K562 (cell line): Measurements from ENCODE around the gene ALOXE3. TPM values are rescaled to one million over a fixed set of nuclear protein-coding genes. Genes with fewer than 3 reads are reported as not detected.
A peak's percentile ranks its signal among the peaks of the same experiment; 100 is the strongest.

Source experiments
- ARID1B ChIP-seq: fragments of 450-650 bp; IDR thresholded peaks from 2 replicates; pipeline ENCODE4 v1.6.1; 2016; ENCODE audit warnings: antibody characterized with exemption, mild to moderate bottlenecking, inconsistent platforms
- BRD9 ChIP-seq: fragments of 450-650 bp; IDR thresholded peaks from 2 replicates; pipeline ENCODE4 v1.6.1; 2018; ENCODE audit warnings: low read depth; ENCODE audit not compliant: partially characterized antibody
- CEBPB ChIP-seq: fragments of 450-650 bp; IDR thresholded peaks from 2 replicates; pipeline ENCODE4 v1.6.1; 2016; ENCODE audit warnings: missing genetic modification characterization, missing compliant biosample characterization
- CHD2 ChIP-seq: IDR thresholded peaks from 2 replicates; pipeline ENCODE4 v1.6.1; 2011; ENCODE audit warnings: low read depth, low read length
- DMBX1 ChIP-seq: fragments of 250-450 bp; sonication (Bioruptor Pico); IDR thresholded peaks from 2 replicates; pipeline ENCODE4 v1.8.0; 2022; ENCODE audit warnings: inconsistent platforms, mild to moderate bottlenecking, moderate library complexity, borderline replicate concordance
- FOSL1 ChIP-seq: fragments of 200-800 bp; sonication (Bioruptor generic); conservative IDR thresholded peaks from 2 replicates; pipeline ENCODE4 v1.6.1; 2016; ENCODE audit warnings: missing genetic modification characterization, missing compliant biosample characterization
- FOXM1 ChIP-seq, 2 experiments: fragments of 450-650 bp in 1 of 2; sonication (generic) in 1 of 2; formaldehyde crosslinking in 1 of 2; IDR thresholded peaks; 2 replicates each; pipeline versions ENCODE4 v1.6.1 to v1.9.0; 2017 to 2022; ENCODE audit warnings: low read depth in 2 of 2, mild to moderate bottlenecking in 2 of 2, missing genetic modification reagents in 1 of 2, moderate library complexity in 1 of 2
- HLTF ChIP-seq: fragments of 450-650 bp; IDR thresholded peaks from 2 replicates; pipeline ENCODE4 v1.6.1; 2016
- JUND ChIP-seq, 2 experiments: IDR thresholded peaks; 2 replicates in 1 of 2; 3 replicates in 1 of 2; pipeline ENCODE4 v1.6.1; 2011; ENCODE audit warnings: borderline replicate concordance in 2 of 2, low read depth in 2 of 2, low read length in 2 of 2, improper control_type of control experiment in 1 of 2, missing biosample characterization in 1 of 2, missing genetic modification characterization in 1 of 2, missing genetic modification reagents in 1 of 2
- NFRKB ChIP-seq: fragments of 450-650 bp; IDR thresholded peaks from 2 replicates; pipeline ENCODE4 v1.6.1; 2016; ENCODE audit warnings: low read depth
- NR2C2 ChIP-seq, 2 experiments: fragments of 200-800 bp in 1 of 2; sonication (Bioruptor generic) in 1 of 2; sonication (generic) in 1 of 2; formaldehyde crosslinking in 1 of 2; IDR thresholded peaks; 2 replicates each; pipeline versions ENCODE4 v1.6.1 to v1.8.0; 2016 to 2022; ENCODE audit warnings: mild to moderate bottlenecking in 1 of 2, missing compliant biosample characterization in 1 of 2, missing genetic modification characterization in 1 of 2, missing genetic modification reagents in 1 of 2
- NRF1 ChIP-seq, 2 experiments: fragments of 450-650 bp; IDR thresholded peaks in 1 of 2; conservative IDR thresholded peaks in 1 of 2; 2 replicates each; pipeline ENCODE4 v1.6.1; 2014; ENCODE audit warnings: mild to moderate bottlenecking in 2 of 2
- NUFIP1 ChIP-seq: fragments of 450-650 bp; IDR thresholded peaks from 2 replicates; pipeline ENCODE4 v1.6.1; 2018; ENCODE audit not compliant: partially characterized antibody
- PHF21A ChIP-seq: fragments of 450-650 bp; IDR thresholded peaks from 2 replicates; pipeline ENCODE4 v1.6.1; 2017; ENCODE audit warnings: low read depth, borderline replicate concordance
- RB1 ChIP-seq: fragments of 450-650 bp; IDR thresholded peaks from 2 replicates; pipeline ENCODE4 v1.6.1; 2017; ENCODE audit warnings: low read depth, mild to moderate bottlenecking
- RBM17 ChIP-seq: fragments of 200-400 bp; formaldehyde crosslinking; IDR thresholded peaks from 2 replicates; pipeline ENCODE4 v1.6.1; 2017; ENCODE audit warnings: low read depth, mild to moderate bottlenecking, low read length, borderline replicate concordance
- SMARCA4 ChIP-seq: fragments of 450-650 bp; IDR thresholded peaks from 2 replicates; pipeline ENCODE4 v1.6.1; 2016
- SRF ChIP-seq, 2 experiments: fragments of 250-450, 450-650 bp in 1 of 2; sonication (Bioruptor Pico) in 1 of 2; sonication (generic) in 1 of 2; formaldehyde crosslinking; IDR thresholded peaks; 2 replicates each; pipeline versions ENCODE4 v1.5.0 to v1.5.1; 2020 to 2022; ENCODE audit warnings: mild to moderate bottlenecking in 1 of 2, missing genetic modification reagents in 1 of 2
- YBX1 ChIP-seq: fragments of 450-650 bp; IDR thresholded peaks from 2 replicates; pipeline ENCODE4 v1.7.1; 2016; ENCODE audit warnings: mild to moderate bottlenecking
- ZKSCAN3 ChIP-seq: fragments of 250-450 bp; sonication (Bioruptor Pico); IDR thresholded peaks from 2 replicates; pipeline ENCODE4 v1.4.0; 2020
- polyA plus RNA-seq, 8 experiments: library from polyadenylated mRNA; depleted of rRNA in 4 of 8; stranded (reverse) in 5 of 8; unstranded in 3 of 8; fragments of >200 nt; fragmentation: Nextera tagmentation in 2 of 8; fragmentation: Illumina TruSeq in 1 of 8; extraction: Ambion mirVana in 2 of 8; extraction: Trizol in 1 of 8; gene quantifications; 2 replicates each; pipeline versions ENCODE4 v1.2.1 to v1.2.3, GENCODE V29; 2011 to 2014; ENCODE audit warnings: inconsistent platforms in 1 of 8, missing spikeins in 1 of 8
- total RNA-seq, 7 experiments: library from RNA; depleted of rRNA in 6 of 7; stranded (reverse); fragments of >200 nt in 6 of 7; fragmentation: Illumina TruSeq in 2 of 7; extraction: Trizol in 2 of 7; gene quantifications; 2 replicates each; pipeline versions ENCODE4 v1.2.1 to v1.2.3, GENCODE V29; 2011 to 2021; ENCODE audit warnings: low replicate concordance in 1 of 7
- TF ChIP-seq, protein P1 (sequence below): fragments of 250-450 bp; sonication (Bioruptor Pico); IDR thresholded peaks from 2 replicates; pipeline ENCODE4 v1.8.0; 2021; ENCODE audit warnings: mild to moderate bottlenecking, moderate library complexity
- TF ChIP-seq, protein P2 (sequence below): fragments of 250-450 bp; sonication (Bioruptor Pico); IDR thresholded peaks from 2 replicates; pipeline ENCODE4 v1.5.0; 2022; ENCODE audit warnings: mild to moderate bottlenecking
- TF ChIP-seq, protein P3 (sequence below): fragments of 250-450 bp; sonication (Bioruptor Pico); IDR thresholded peaks from 2 replicates; pipeline ENCODE4 v1.5.0; 2021; ENCODE audit warnings: mild to moderate bottlenecking, moderate library complexity

The ALOXE3 gene
- total and polyA plus RNA-seq, 9 of the 15 experiments (the other 6 are each of a cell fraction or from before 2014, with no cell fraction given): 0.04 TPM; not detected in 8

DNA sequence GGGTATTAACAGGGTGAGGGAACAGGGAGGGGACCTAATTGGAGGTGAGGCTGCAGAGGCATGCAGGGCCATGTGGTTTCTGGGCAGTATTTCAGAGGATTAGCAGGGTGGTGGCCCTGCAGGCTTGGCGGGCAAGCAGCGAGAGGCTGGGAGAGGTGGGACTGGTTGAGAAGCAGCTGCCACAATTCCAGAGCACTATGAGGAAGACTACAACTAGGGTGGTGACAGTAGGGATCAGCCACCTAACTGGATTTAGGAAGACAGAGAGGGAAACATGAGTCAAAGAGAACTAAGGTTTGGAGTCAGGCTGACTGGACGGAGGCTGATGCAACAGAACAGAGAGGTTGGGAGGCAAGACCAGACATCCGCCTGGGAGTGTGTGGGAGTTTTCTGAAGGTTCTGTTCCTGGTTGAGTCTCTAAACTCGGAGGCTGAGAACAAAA lies 12.3 kb downstream of the ALOXE3 start (continued):
- TF ChIP-seq SRF (CRISPR knock-in tag; IDR thresholded peaks at IDR 0.05) (no peak), JUND (IDR thresholded peaks at IDR 0.05; ENCODE audit: borderline replicate concordance, low read depth, low read length) (no peak), JUND (tag; IDR thresholded peaks at IDR 0.05; ENCODE audit: borderline replicate concordance, low read depth, low read length) (no peak; the same call in 2 of the 3 replicates), HLTF (no peak), ARID1B (no peak), CHD2 (no peak), BRD9 (peak; percentile 44), RB1 (no peak), NFRKB (peak; percentile 58; the same call in 1 of the 2 replicates), YBX1 (no peak), FOXM1 (IDR thresholded peaks at IDR 0.05; ENCODE audit: low read depth) (no peak), FOXM1 (CRISPR knock-in tag; IDR thresholded peaks at IDR 0.05; ENCODE audit: low read depth) (no peak), SMARCA4 (peak; percentile 37; the same call in 1 of the 2 replicates), NR2C2 (CRISPR knock-in tag; IDR thresholded peaks at IDR 0.05) (no peak), NR2C2 (tag; IDR thresholded peaks at IDR 0.05) (peak; percentile 36; the same call in 1 of the 2 replicates), FOSL1 (tag) (0 out of 2 replicates have a peak, but pooled peaks have one; percentile 19), CEBPB (no peak), PHF21A (no peak), RBM17 (no peak), DMBX1 (0 out of 2 replicates have a peak, but pooled peaks have one; percentile 23), ZKSCAN3 (CRISPR knock-in tag) (no peak), NRF1 (conservative IDR thresholded peaks at IDR 0.05 in 1 of 2, IDR thresholded peaks at IDR 0.05 in 1 of 2) (no peak), NUFIP1 (no peak)
- TF ChIP-seq, protein P1, sequence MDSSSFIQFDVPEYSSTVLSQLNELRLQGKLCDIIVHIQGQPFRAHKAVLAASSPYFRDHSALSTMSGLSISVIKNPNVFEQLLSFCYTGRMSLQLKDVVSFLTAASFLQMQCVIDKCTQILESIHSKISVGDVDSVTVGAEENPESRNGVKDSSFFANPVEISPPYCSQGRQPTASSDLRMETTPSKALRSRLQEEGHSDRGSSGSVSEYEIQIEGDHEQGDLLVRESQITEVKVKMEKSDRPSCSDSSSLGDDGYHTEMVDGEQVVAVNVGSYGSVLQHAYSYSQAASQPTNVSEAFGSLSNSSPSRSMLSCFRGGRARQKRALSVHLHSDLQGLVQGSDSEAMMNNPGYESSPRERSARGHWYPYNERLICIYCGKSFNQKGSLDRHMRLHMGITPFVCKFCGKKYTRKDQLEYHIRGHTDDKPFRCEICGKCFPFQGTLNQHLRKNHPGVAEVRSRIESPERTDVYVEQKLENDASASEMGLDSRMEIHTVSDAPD (CRISPR knock-in tag): no peak
- TF ChIP-seq, protein P2, sequence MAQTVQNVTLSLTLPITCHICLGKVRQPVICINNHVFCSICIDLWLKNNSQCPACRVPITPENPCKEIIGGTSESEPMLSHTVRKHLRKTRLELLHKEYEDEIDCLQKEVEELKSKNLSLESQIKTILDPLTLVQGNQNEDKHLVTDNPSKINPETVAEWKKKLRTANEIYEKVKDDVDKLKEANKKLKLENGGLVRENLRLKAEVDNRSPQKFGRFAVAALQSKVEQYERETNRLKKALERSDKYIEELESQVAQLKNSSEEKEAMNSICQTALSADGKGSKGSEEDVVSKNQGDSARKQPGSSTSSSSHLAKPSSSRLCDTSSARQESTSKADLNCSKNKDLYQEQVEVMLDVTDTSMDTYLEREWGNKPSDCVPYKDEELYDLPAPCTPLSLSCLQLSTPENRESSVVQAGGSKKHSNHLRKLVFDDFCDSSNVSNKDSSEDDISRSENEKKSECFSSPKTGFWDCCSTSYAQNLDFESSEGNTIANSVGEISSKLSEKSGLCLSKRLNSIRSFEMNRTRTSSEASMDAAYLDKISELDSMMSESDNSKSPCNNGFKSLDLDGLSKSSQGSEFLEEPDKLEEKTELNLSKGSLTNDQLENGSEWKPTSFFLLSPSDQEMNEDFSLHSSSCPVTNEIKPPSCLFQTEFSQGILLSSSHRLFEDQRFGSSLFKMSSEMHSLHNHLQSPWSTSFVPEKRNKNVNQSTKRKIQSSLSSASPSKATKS: no peak
- TF ChIP-seq, protein P3, sequence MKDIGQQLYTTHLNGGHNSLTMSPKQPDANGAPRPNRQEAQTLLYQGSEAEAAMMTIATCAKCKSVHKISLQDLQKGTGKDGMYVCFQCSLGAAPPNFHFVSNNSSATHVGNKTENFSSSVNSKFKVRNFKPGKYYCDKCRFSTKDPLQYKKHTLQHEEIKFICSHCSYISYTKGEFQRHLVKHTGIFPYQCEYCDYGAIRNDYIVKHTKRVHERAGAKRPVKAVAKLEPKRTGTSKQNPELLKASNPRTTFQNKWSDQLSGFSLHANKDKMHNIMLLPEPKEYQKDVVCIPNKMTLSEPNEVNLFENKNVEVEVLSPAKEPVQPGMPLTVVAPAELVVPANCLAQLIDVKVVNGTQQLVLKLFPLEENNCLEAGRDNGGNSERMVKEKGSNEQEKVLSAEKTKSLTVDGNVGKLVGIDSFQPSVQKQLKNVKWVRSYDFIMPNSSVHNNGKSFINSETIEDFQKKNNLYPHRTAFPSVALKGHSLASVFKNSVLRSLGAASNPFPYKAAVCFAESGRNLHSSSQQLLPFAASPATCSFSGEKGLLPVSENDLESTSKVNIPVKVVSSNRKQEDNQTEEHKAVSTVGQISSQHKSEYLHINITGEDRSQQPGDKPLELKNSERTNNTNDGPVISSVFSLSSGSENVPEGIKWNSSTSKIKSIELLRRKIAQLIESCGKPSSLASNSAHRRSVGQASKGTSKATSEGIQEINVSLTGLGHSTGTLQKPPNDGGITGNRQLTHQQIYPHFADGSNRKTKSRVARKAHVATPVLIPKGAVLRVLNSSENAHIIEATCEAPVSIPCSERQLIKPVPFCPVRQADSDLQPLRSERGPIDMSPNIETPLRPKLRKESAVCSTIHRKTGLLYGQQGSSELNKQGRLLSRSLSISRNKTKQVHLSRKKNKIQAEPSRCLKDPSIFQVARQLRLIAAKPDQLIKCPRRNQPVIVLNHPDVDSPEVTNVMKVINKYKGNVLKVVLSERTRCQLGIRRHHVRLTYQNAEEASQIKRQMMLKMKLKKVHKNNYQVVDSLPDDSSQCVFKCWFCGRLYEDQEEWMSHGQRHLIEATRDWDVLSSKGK (CRISPR knock-in tag): no peak
